ENCODE data around the gene SCD5. TPM values are rescaled to one million over a fixed set of nuclear protein-coding genes. Genes with fewer than 3 reads are reported as not detected.

The SCD5 gene
- total and polyA plus RNA-seq, 2 of the 8 experiments (the other 6 are each of a cell fraction or from before 2014, with no cell fraction given) = 0.92 to 1.2 TPM

GRCh38 chr4:82642331-82642730 is 156.3 kb downstream of the SCD5 start:
- H3K23ac ChIP-seq (ENCODE audit: insufficient read length) = no peak overlapping the region
- no peak for FAIRE-seq
- no peaks in the 10 kb centered on the region for H3K36me3 ChIP-seq (ENCODE audit: control insufficient read depth in 2 of 4, insufficient read depth in 4 of 4, low read length in 3 of 4)
- CTCF ChIA-PET (ENCODE audit: partially characterized antibody) = interaction anchor here (0.5 to 1.1 kb wide), 4 partner anchors 25 to 141 kb away, joined by 3 read pairs; no protein-coding TSS in a partner anchor
- no peak overlapping the region for H4K8ac ChIP-seq (ENCODE audit: extremely low read depth, insufficient read depth, low read length)
- H2BK20ac ChIP-seq (ENCODE audit: low read length) = no peak overlapping the region
- no peak overlapping the region for H2BK15ac ChIP-seq (ENCODE audit: low read length)
- H2AK5ac ChIP-seq (ENCODE audit: low read depth, low read length) = no peak overlapping the region
- H3K9ac ChIP-seq (replicated peaks in 1 of 4; ENCODE audit: extremely low read depth in 1 of 4, low read depth in 3 of 4, low read length in 3 of 4) = no peak overlapping the region
- H4K91ac ChIP-seq (replicated peaks; ENCODE audit: insufficient read length, low read length) = no peak overlapping the region
- no peak overlapping the region for H4K5ac ChIP-seq (ENCODE audit: insufficient read length, low read depth, low read length)
- no peaks in the 10 kb centered on the region for H3K27me3 ChIP-seq (replicated peaks in 1 of 4; ENCODE audit: control insufficient read depth in 3 of 4, extremely low read depth in 1 of 4, insufficient read depth in 3 of 4, low read length in 3 of 4)
- no peaks in the 10 kb centered on the region; the same call in 1 of the 2 replicates for H3K23me2 ChIP-seq (ENCODE audit: low read depth, low read length)
- H3K4ac ChIP-seq (replicated peaks; ENCODE audit: insufficient read length, low read depth, low read length) = no peak overlapping the region
- 79% methylated on average over 7 of the region's 7 CpGs; no CpG with 5 or more reads in 1 of the 2 experiments for WGBS, 2 experiments (ENCODE audit: extremely low coverage in 1 of 2, insufficient coverage in 1 of 2, insufficient read length in 1 of 2, insufficient replicate concordance in 2 of 2, low coverage in 1 of 2, low lambda C conversion rate in 2 of 2, missing lambda C conversion rate in 1 of 2)
- H3K18ac ChIP-seq (ENCODE audit: extremely low read depth, low read length) = no peak overlapping the region
- H3K79me2 ChIP-seq (ENCODE audit: control insufficient read depth in 1 of 2, insufficient read depth in 2 of 2, low read length in 2 of 2) = no peaks in the 10 kb centered on the region
- POLR2A ChIA-PET (ENCODE audit: partially characterized antibody) = no interaction called here
- no peak overlapping the region for H3K27ac ChIP-seq (ENCODE audit: low read depth, low read length)
- no peak overlapping the region for H2AFZ ChIP-seq (ENCODE audit: low read length)
- H2BK120ac ChIP-seq (replicated peaks; ENCODE audit: low read depth, low read length) = no peak overlapping the region
- DNase-seq (ENCODE audit: low read depth in 1 of 2, low spot score in 2 of 2) = no peak
- no peak overlapping the region for H2BK5ac ChIP-seq (ENCODE audit: low read depth, low read length)
- no peak overlapping the region for H3K14ac ChIP-seq (ENCODE audit: insufficient read length)
- H3K56ac ChIP-seq (replicated peaks; ENCODE audit: insufficient read length, low read depth, low read length) = no peak overlapping the region
- H3K4me2 ChIP-seq (ENCODE audit: insufficient read depth in 1 of 2, low read depth in 2 of 2, low read length in 2 of 2) = no peak overlapping the region
- H4K20me1 ChIP-seq (replicated peaks in 1 of 2; ENCODE audit: control insufficient read depth in 1 of 2, insufficient read depth in 2 of 2, low read length in 2 of 2) = no peaks in the 10 kb centered on the region
- no peaks in the 10 kb centered on the region for H3K9me3 ChIP-seq (ENCODE audit: insufficient read depth in 2 of 2, low read depth in 1 of 2, low read length in 1 of 2)
- no peak overlapping the region for H2BK12ac ChIP-seq (ENCODE audit: low read depth, low read length)
- no peak for TF ChIP-seq GABPA (IDR thresholded peaks at IDR 0.05; ENCODE audit: borderline replicate concordance, insufficient read depth, low read length)
- no peak for TF ChIP-seq CTCF (IDR thresholded peaks at IDR 0.05; ENCODE audit: control extremely low read depth in 1 of 3, insufficient read depth in 1 of 3, low read depth in 1 of 3, low read length in 3 of 3)
- TF ChIP-seq SRF (IDR thresholded peaks at IDR 0.05; ENCODE audit: low read depth, low read length) = no peak
- no peak for TF ChIP-seq TCF12 (IDR thresholded peaks at IDR 0.05; ENCODE audit: low read depth, low read length)
- no peak for TF ChIP-seq POLR2A (IDR thresholded peaks at IDR 0.05; ENCODE audit: control extremely low read depth in 1 of 2, low read depth in 2 of 2, low read length in 2 of 2)
- TF ChIP-seq SP2 (IDR thresholded peaks at IDR 0.05; ENCODE audit: low read length) = no peak
- TF ChIP-seq MAX (IDR thresholded peaks at IDR 0.05) = no peak
- no peak overlapping the region for H3K4me3 ChIP-seq (ENCODE audit: extremely low read depth in 1 of 4, insufficient read depth in 2 of 4, low read depth in 3 of 4, low read length in 4 of 4)
- no peaks in the 10 kb centered on the region for H3K79me1 ChIP-seq (ENCODE audit: low read depth, low read length)
- H3K4me1 ChIP-seq (replicated peaks in 1 of 4; ENCODE audit: control insufficient read depth in 3 of 4, insufficient read depth in 4 of 4, low read length in 3 of 4) = no peaks in the 10 kb centered on the region
